Spleen (tissue), 11 donors: ENCODE measurements around the gene KCNQ5. TPM values are rescaled to one million over a fixed set of nuclear protein-coding genes. Genes with fewer than 3 reads are reported as not detected.

Source experiments
- DNase-seq: peaks from one replicate; pipeline ENCODE4 v3.0.0-alpha.2; 2020
- H3K27ac ChIP-seq, 8 donors: fragments of 200-600 bp; sonication (generic) in 7 of 8; 1 replicate in 4 of 8; 2 replicates in 4 of 8; pipeline versions ENCODE4 v1.5.0 to v1.8.0; 2016 to 2021; ENCODE audit warnings: inconsistent platforms in 4 of 8, mild to moderate bottlenecking in 4 of 8, moderate library complexity in 1 of 8
- H3K27me3 ChIP-seq, 7 donors: fragments of 200-600 bp; sonication (generic) in 6 of 7; replicated peaks in 1 of 7; 1 replicate in 4 of 7; 2 replicates in 3 of 7; pipeline versions ENCODE4 v1.5.0 to v1.8.0; 2016 to 2021; ENCODE audit warnings: inconsistent platforms in 3 of 7, mild to moderate bottlenecking in 1 of 7
- H3K36me3 ChIP-seq, 6 donors: fragments of 200-600 bp; sonication (generic) in 5 of 6; 1 replicate in 4 of 6; 2 replicates in 2 of 6; pipeline versions ENCODE4 v1.5.0 to v1.8.0; 2016 to 2021; ENCODE audit warnings: inconsistent platforms in 2 of 6
- H3K4me1 ChIP-seq, 6 donors: fragments of 200-600 bp; sonication (generic) in 5 of 6; 1 replicate in 3 of 6; 2 replicates in 3 of 6; pipeline versions ENCODE4 v1.5.0 to v1.8.0; 2016 to 2021; ENCODE audit warnings: inconsistent platforms in 3 of 6
- H3K4me3 ChIP-seq, 8 donors: fragments of 200-600 bp; sonication (generic) in 7 of 8; 1 replicate in 4 of 8; 2 replicates in 4 of 8; pipeline versions ENCODE4 v1.5.0 to v1.8.0; 2016 to 2021; ENCODE audit warnings: inconsistent platforms in 4 of 8, mild to moderate bottlenecking in 4 of 8, moderate library complexity in 2 of 8
- H3K9me3 ChIP-seq, 8 donors: fragments of 200-600 bp; sonication (generic) in 7 of 8; 1 replicate in 4 of 8; 2 replicates in 4 of 8; pipeline versions ENCODE4 v1.5.0 to v1.8.0; 2016 to 2021; ENCODE audit warnings: inconsistent platforms in 4 of 8
- CTCF ChIP-seq, 11 experiments: fragments of 200-600 bp in 7 of 11; fragments of 450-650 bp in 4 of 11; sonication (generic) in 4 of 11; IDR thresholded peaks in 8 of 11; conservative IDR thresholded peaks in 3 of 11; 1 replicate in 7 of 11; 2 replicates in 4 of 11; pipeline versions ENCODE4 v1.4.0 to v1.8.0; 2016 to 2021; ENCODE audit warnings: antibody characterized with exemption in 11 of 11, inconsistent platforms in 4 of 11, mild to moderate bottlenecking in 1 of 11
- POLR2A ChIP-seq, 3 donors: fragments of 450-650 bp; IDR thresholded peaks; one replicate each; pipeline ENCODE4 v1.5.1; 2017; ENCODE audit warnings: antibody characterized with exemption in 3 of 3, mild to moderate bottlenecking in 1 of 3
- POLR2AphosphoS5 ChIP-seq, 3 donors: sonication (generic); formaldehyde crosslinking; IDR thresholded peaks; one replicate each; pipeline ENCODE4 v1.5.1; 2017; ENCODE audit warnings: antibody characterized with exemption in 3 of 3
- WGBS, 5 donors: extraction: QIAGEN DNeasy Blood & Tissue Kit in 3 of 5; methylation state at CpG; one replicate each; pipeline versions ENCODE4 v1.1.5 to v1.1.7; 2013 to 2018; 5-methylcytosine and 5-hydroxymethylcytosine counted together
- intact Hi-C: fragments of 100-400 bp; cut with DNase I; formaldehyde crosslinking; loops from one replicate; pipeline ENCODE4 v1.15.0; 2023; ENCODE audit warnings: low total_unique reads
- polyA plus RNA-seq, 3 donors: library from polyadenylated mRNA; stranded (reverse); fragments of 200-250 nt; gene quantifications; one replicate each; pipeline ENCODE4 v1.2.1, GENCODE V29; 2013
- total RNA-seq, 7 donors: library from RNA; depleted of rRNA in 3 of 7; stranded (reverse); fragments of >200 nt in 3 of 7; fragmentation: NEBNext Ultra II Directional in 4 of 7; extraction: Animal tissue kit (Norgen Biotek cat#: 25700) in 4 of 7; gene quantifications; one replicate each; pipeline versions ENCODE4 v1.1.0 to v1.2.1, GENCODE V29; 2016 to 2021
- donor health status: healthy with polysubstance abuse.
- donor health status: DM: no; HTN: no; CAD: no; lungs with moderate emphysema.
- donor health status: DM: no; HTN: no; CAD: no.
- donor health status: Bipolar disorder and iron deficiency.
- donor health status: healthy.
- donor health status: DM: no; HTN: no; CAD: no.
- donor health status: DM: yes; HTN: yes; CAD: no.

KCNQ5 gene
- total and polyA plus RNA-seq, 10 donors: 1.3 to 8.7 (median 4.4) TPM

- peaks cover 0 to 20% (median 8%) of the 10 kb centered on the region in 7 donors for H3K27me3 ChIP-seq
- no peaks in the 10 kb centered on the region for H3K36me3 ChIP-seq
- no peaks in the 10 kb centered on the region for H3K9me3 ChIP-seq
- H3K4me3 ChIP-seq: no peak overlapping the region
- TF ChIP-seq POLR2A (IDR thresholded peaks at IDR 0.05) (no peak), CTCF (IDR thresholded peaks at IDR 0.05 in 8 of 11, conservative IDR thresholded peaks at IDR 0.05 in 3 of 11) (no peak), POLR2AphosphoS5 (IDR thresholded peaks at IDR 0.05) (no peak)
- no peak for DNase-seq
- intact Hi-C loops: loop anchor here (5.0 kb wide), 1 partner anchor 515 kb away; no protein-coding TSS in a partner anchor
- H3K27ac ChIP-seq: no peak overlapping the region
- peaks cover 13 to 49% (median 30%) of the 10 kb centered on the region in 6 donors for H3K4me1 ChIP-seq
- WGBS, 5 donors: 84 to 95% (median 91%) methylated on average over 3 of the region's 3 CpGs
These were observed 4.1 kb upstream of the KCNQ5 start for GRCh38 chr6:72617721-72618120.

- 2 to 4% (median 3%) methylated on average over 31 of the region's 31 CpGs for WGBS, 5 donors
- intact Hi-C loops: loop anchor here (5.0 kb wide), 1 partner anchor 512 kb away; no protein-coding TSS in a partner anchor
- Histone ChIP-seq H3K36me3 (no peaks in the 10 kb centered on the region), H3K9me3 (no peaks in the 10 kb centered on the region), H3K27ac (peak overlapping the region in 7 of 8 donors; percentile 28 to 79 (median 63)), H3K4me1 (peaks cover 14 to 71% (median 49%) of the 10 kb centered on the region in 6 donors), H3K27me3 (peaks cover 0 to 24% (median 8%) of the 10 kb centered on the region in 7 donors), H3K4me3 (peak overlapping the region; percentile 53 to 70 (median 64))
- peak; percentile 89 for DNase-seq
- no peak for TF ChIP-seq POLR2A (IDR thresholded peaks at IDR 0.05)
- no peak for TF ChIP-seq CTCF (IDR thresholded peaks at IDR 0.05 in 8 of 11, conservative IDR thresholded peaks at IDR 0.05 in 3 of 11)
- peak; percentile 30 to 71 (median 33) for TF ChIP-seq POLR2AphosphoS5 (IDR thresholded peaks at IDR 0.05)
These were observed 1.8 kb upstream of the KCNQ5 start for GRCh38 chr6:72619883-72620696.

- 5 to 12% (median 6%) methylated on average over 21 of the region's 21 CpGs for WGBS, 5 donors
- Histone ChIP-seq H3K9me3 (no peaks in the 10 kb centered on the region), H3K36me3 (no peaks in the 10 kb centered on the region), H3K4me3 (peak overlapping the region; percentile 53 to 70 (median 64)), H3K27me3 (peaks cover 0 to 24% (median 8%) of the 10 kb centered on the region in 7 donors), H3K27ac (peak overlapping the region in 6 of 8 donors; percentile 30 to 79 (median 68)), H3K4me1 (peaks cover 14 to 79% (median 49%) of the 10 kb centered on the region in 6 donors)
- intact Hi-C loops: no loop called here
- TF ChIP-seq CTCF (IDR thresholded peaks at IDR 0.05 in 8 of 11, conservative IDR thresholded peaks at IDR 0.05 in 3 of 11): no peak
- peak; percentile 80 for DNase-seq
These were observed 983 bp upstream of the KCNQ5 start for GRCh38 chr6:72620871-72621290.
